ENCODE results near the gene TMEM59L. TPM values are rescaled to one million over a fixed set of nuclear protein-coding genes. Genes with fewer than 3 reads are reported as not detected.

The TMEM59L gene
- total RNA-seq, 1 donor from 2014 or later, result not detected

DNA sequence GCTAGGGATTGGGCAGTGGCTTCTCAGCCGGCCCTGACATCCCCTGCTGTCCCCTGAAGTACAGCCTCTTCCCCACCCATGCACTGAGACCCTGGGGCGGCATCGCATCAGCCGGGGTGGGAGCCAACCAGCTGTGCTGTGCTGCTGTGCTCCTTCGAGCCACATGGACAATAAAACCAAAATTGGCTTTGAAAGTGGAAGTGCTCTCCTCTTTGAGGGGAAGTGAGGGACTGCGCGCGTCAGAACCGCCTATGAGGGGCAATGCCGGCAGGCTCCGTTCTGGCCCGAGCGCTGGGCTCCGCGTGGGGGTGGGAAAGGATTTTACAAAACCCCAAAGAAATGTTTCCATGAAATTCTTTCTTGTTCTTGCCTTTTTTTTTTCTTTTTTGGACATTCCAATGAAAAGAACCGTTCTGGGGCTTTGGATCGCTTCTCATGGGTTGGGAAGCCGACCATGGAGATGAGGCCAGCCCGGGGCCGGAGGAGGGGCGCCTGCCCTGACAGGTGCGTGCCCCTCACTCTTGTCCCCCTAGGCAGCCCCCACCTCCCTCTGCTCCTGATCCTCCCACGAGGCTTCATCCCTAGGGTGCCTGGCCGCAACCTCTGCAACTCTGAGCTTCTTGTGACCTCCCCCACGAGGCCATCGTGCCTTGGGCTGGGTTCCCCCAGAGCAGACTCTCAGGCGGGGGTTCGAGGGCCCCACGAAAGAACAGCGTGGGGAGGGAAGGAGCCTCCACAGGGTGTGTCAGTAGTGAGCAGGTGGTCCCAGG, 46.8 kb downstream of the TMEM59L start:
- DNase-seq, result no peak
- POLR2A ChIA-PET, result interaction anchor here (0.6 kb wide), 1 partner anchor 12 kb away, joined by 5 read pairs; no protein-coding TSS in a partner anchor
- TF ChIP-seq, protein P1, sequence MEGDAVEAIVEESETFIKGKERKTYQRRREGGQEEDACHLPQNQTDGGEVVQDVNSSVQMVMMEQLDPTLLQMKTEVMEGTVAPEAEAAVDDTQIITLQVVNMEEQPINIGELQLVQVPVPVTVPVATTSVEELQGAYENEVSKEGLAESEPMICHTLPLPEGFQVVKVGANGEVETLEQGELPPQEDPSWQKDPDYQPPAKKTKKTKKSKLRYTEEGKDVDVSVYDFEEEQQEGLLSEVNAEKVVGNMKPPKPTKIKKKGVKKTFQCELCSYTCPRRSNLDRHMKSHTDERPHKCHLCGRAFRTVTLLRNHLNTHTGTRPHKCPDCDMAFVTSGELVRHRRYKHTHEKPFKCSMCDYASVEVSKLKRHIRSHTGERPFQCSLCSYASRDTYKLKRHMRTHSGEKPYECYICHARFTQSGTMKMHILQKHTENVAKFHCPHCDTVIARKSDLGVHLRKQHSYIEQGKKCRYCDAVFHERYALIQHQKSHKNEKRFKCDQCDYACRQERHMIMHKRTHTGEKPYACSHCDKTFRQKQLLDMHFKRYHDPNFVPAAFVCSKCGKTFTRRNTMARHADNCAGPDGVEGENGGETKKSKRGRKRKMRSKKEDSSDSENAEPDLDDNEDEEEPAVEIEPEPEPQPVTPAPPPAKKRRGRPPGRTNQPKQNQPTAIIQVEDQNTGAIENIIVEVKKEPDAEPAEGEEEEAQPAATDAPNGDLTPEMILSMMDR (IDR thresholded peaks at IDR 0.05), result no peak
- Mint-ChIP-seq H3K9me3 (no peaks in the 10 kb centered on the region), H3K4me1 (peaks cover 37% of the 10 kb centered on the region), H3K36me3 (ENCODE audit: low read depth) (no peaks in the 10 kb centered on the region), H3K4me3 (peak overlapping the region; percentile 41), H3K27me3 (no peaks in the 10 kb centered on the region), H3K27ac (peak overlapping the region; percentile 59)
- intact Hi-C loops (cut with micrococcal nuclease), result no loop called here
- CTCF ChIA-PET, result no interaction called here
- ATAC-seq (ENCODE audit: low read depth), result peak; percentile 71

DNA sequence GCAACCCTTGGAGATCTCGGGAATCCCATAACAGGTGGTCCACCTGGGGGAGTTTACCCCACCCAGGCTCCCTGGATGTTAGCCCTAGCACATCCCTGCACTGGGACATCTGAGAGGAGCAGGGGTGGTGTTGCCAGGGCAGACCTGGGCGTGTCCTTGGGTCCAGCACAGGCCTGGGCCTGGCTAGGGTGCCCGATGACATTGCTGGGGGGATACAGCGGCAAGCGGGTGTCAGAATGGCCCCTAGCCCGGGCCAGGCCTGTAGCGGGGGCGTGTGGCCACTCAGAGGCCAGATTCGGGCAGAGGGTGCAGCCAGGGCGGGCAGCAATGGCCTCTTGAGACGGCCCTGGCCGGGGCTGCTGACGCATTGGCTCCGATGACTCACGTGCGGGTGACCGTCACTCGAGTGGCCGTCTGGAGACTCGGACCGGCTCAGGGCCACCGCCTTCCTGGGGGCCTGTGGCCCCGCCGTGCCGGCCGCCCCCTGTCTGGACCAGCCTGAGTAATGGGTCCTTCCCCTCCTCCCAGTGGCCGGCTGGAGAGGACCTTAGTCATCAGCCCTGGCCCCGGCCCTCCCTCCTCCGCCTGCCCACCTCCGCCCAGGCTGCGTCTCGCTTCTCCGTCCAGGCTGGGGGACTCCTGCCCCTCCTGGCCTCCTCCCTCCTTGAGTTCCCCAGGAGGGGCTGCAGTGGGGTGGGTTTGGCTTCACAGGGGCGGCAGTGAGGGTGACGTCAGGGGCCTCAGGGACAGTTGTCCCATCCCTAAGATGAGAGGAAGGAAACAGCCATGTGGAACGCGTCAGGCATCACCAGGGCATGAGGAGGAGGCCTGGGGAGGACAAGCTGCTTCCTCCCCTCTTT, 47.6 kb downstream of the TMEM59L start:
- DNase-seq (no peak), ATAC-seq (ENCODE audit: low read depth) (no peak)
- CTCF ChIA-PET, result no interaction called here
- POLR2A ChIA-PET, result no interaction called here
- Mint-ChIP-seq H3K36me3 (ENCODE audit: low read depth) (peaks cover 1% of the 10 kb centered on the region), H3K4me3 (no peak overlapping the region), H3K4me1 (peaks cover 37% of the 10 kb centered on the region), H3K27me3 (no peaks in the 10 kb centered on the region), H3K27ac (no peak overlapping the region), H3K9me3 (no peaks in the 10 kb centered on the region)
- intact Hi-C loops (cut with micrococcal nuclease), result no loop called here
- TF ChIP-seq, protein P1 (IDR thresholded peaks at IDR 0.05), result no peak

DNA sequence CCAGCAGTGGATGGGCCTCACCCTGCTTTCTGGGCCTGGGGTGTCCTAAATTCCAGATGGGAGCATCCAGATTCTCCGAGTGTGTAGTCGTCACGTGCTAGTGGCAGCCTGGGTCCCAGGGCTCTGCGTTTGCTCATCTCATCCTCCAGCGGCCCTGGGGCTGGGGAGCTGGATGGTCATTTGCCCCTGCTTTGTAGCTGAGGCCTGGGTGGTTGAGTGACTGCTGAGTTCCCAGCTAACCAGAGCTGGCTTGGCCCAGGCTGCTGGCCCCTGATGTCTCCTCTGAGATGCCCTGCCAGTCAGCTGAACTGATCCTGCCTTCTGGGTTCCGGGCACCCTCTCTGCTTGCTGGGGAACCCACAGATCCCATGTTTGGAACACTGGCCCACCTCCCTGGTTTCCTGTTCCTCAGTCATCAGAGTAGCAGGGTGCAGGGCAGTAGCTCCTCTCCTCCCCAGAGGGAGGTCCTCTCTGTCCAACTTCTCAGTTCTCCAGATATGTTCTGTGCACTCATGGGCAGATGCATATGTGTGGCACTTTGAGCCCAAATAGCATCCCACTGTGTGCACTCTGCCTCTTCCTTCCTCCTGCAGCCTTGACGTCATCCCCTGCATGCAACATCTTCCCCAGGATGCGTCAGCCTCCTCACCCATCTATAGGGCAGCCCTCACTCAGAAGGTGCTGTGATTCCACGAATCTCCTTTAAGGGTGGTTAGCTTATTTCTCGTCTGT, 48.4 kb downstream of the TMEM59L start:
- Mint-ChIP-seq H3K27ac (no peak overlapping the region), H3K27me3 (no peaks in the 10 kb centered on the region), H3K36me3 (ENCODE audit: low read depth) (peaks cover 1% of the 10 kb centered on the region), H3K4me3 (no peak overlapping the region), H3K9me3 (no peaks in the 10 kb centered on the region), H3K4me1 (peaks cover 40% of the 10 kb centered on the region)
- ChIA-PET CTCF (no interaction called here), POLR2A (no interaction called here)
- no peak for DNase-seq
- intact Hi-C loops (cut with micrococcal nuclease), result no loop called here
- no peak for ATAC-seq (ENCODE audit: low read depth)
- TF ChIP-seq, protein P1 (IDR thresholded peaks at IDR 0.05), result no peak

DNA sequence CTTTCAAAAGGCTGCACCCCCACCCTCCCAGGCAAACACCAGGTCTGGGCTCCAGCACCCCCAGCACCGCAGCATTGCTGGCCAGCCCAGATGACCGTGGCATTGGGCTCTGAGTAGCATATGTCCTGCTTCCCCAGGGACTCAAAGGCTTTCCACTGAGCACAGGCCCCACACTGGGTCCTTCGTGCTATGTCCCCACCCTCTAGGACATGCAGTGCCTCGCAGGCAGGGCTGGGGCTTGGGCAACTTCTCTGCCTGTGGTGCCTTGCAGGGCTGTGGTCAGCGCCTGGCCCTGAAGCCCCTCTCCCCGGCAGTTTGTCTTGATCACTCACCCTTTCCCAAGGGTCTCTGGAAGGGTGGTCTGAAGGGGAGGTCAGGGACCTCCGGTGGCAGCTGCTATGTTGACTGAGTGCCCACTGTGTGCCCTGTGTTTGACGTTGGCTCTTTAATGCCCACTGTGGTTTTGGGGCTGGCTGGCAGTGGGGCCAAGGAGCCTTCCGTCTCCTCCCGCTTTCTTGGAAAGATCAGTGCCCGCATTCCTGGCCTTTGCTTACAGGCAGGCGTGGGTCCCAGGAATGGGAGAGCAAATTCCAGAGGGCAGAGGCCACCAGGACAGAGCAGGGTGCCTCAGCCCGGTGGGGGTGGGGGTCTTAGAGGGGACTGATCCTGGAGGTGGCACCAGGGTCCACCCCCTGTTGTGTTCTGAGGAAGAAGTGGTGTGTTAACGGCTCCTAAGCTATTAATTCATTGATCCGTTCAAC, 50.5 kb downstream of the TMEM59L start:
- peaks cover 11% of the 10 kb centered on the region for H3K36me3 Mint-ChIP-seq (ENCODE audit: low read depth)
- no peak overlapping the region for H3K4me3 Mint-ChIP-seq
- ChIA-PET CTCF (interaction anchor here (1.4 kb wide), 1 partner anchor 184 kb away, joined by 4 read pairs; no protein-coding TSS in a partner anchor), POLR2A (no interaction called here)
- TF ChIP-seq, protein P1 (IDR thresholded peaks at IDR 0.05), result no peak
- H3K27ac Mint-ChIP-seq, result no peak overlapping the region
- intact Hi-C loops (cut with micrococcal nuclease), result no loop called here
- DNase-seq (no peak), ATAC-seq (ENCODE audit: low read depth) (no peak)
- H3K9me3 Mint-ChIP-seq, result no peaks in the 10 kb centered on the region
- no peaks in the 10 kb centered on the region for H3K27me3 Mint-ChIP-seq
- peaks cover 33% of the 10 kb centered on the region for H3K4me1 Mint-ChIP-seq

Measured in activated B cell treated with CpG ODN at 0.5 μM for 24 hours (primary cell).